GM12878 (cell line): Measurements from ENCODE around the gene MSH5.

Source experiments
- BCLAF1 ChIP-seq: fragments of 450-650 bp; IDR thresholded peaks from 2 replicates; pipeline ENCODE4 v1.6.1; 2017; ENCODE audit warnings: antibody characterized with exemption, mild to moderate bottlenecking, moderate library complexity
- CTCF ChIP-seq, 3 experiments: IDR thresholded peaks in 2 of 3; conservative IDR thresholded peaks in 1 of 3; 2 replicates each; pipeline ENCODE4 v1.5.1; 2011; ENCODE audit warnings: low read depth in 3 of 3, low read length in 3 of 3, mild to moderate bottlenecking in 3 of 3, control low read depth in 2 of 3, moderate library complexity in 2 of 3, inconsistent platforms in 1 of 3, mixed read lengths in 1 of 3; ENCODE audit not compliant: control insufficient read depth in 2 of 3, insufficient read depth in 1 of 3; ENCODE audit errors: extremely low read depth in 1 of 3
- CUX1 ChIP-seq: IDR thresholded peaks from 2 replicates; pipeline ENCODE4 v1.6.1; 2012; ENCODE audit warnings: improper control_type of control experiment, low read depth, low read length; ENCODE audit not compliant: insufficient replicate concordance
- ELK1 ChIP-seq: IDR thresholded peaks from 2 replicates; pipeline ENCODE4 v1.6.1; 2012; ENCODE audit warnings: low read depth, low read length, improper control_type of control experiment
- ETV6 ChIP-seq, 2 experiments: fragments of 450-650 bp in 1 of 2; IDR thresholded peaks in 1 of 2; conservative IDR thresholded peaks in 1 of 2; 2 replicates each; pipeline ENCODE4 v1.6.1; 2014; ENCODE audit warnings: antibody characterized with exemption in 1 of 2, borderline replicate concordance in 1 of 2, low read depth in 1 of 2, mild to moderate bottlenecking in 1 of 2, moderate library complexity in 1 of 2
- EZH2 ChIP-seq: IDR thresholded peaks from 2 replicates; pipeline ENCODE4 v1.6.1; 2012; ENCODE audit warnings: low read depth, mild to moderate bottlenecking, control low read depth, inconsistent platforms, low read length, borderline replicate concordance; ENCODE audit not compliant: control insufficient read depth
- HCFC1 ChIP-seq: fragments of 150-350 bp; IDR thresholded peaks from 2 replicates; pipeline ENCODE4 v1.6.1; 2014; ENCODE audit warnings: low read length
- MXI1 ChIP-seq: fragments of 150-350 bp; IDR thresholded peaks from 2 replicates; pipeline ENCODE4 v1.6.1; 2011; ENCODE audit warnings: low read depth, mild to moderate bottlenecking, inconsistent platforms, low read length, improper control_type of control experiment
- MYC ChIP-seq: IDR thresholded peaks from 2 replicates; pipeline ENCODE4 v1.6.1; 2011; ENCODE audit warnings: mild to moderate bottlenecking, low read length, moderate library complexity, inconsistent platforms; ENCODE audit not compliant: insufficient read depth, insufficient replicate concordance, insufficient read length, severe bottlenecking
- NBN ChIP-seq: fragments of 450-650 bp; IDR thresholded peaks from 2 replicates; pipeline ENCODE4 v1.6.1; 2016
- SUZ12 ChIP-seq: fragments of 200-600 bp; sonication (generic); IDR thresholded peaks from one replicate; pipeline ENCODE4 v1.6.1; 2018; ENCODE audit warnings: antibody characterized with exemption, mild to moderate bottlenecking; ENCODE audit not compliant: unreplicated experiment
- ZBTB40 ChIP-seq: fragments of 450-650 bp; IDR thresholded peaks from 2 replicates; pipeline ENCODE4 v1.6.1; 2016; ENCODE audit warnings: mild to moderate bottlenecking, moderate library complexity, borderline replicate concordance

- TF ChIP-seq ZBTB40 (no peak), CTCF (IDR thresholded peaks at IDR 0.05 in 2 of 3, conservative IDR thresholded peaks at IDR 0.05 in 1 of 3; ENCODE audit: control insufficient read depth in 2 of 3, extremely low read depth in 1 of 3, insufficient read depth in 1 of 3, low read depth in 3 of 3, low read length in 3 of 3) (no peak), ELK1 (no peak), ETV6 (conservative IDR thresholded peaks at IDR 0.05 in 1 of 2, IDR thresholded peaks at IDR 0.05 in 1 of 2; ENCODE audit: borderline replicate concordance in 1 of 2, low read depth in 1 of 2) (no peak), NBN (no peak), SUZ12 (no peak), CUX1 (no peak), MYC (no peak), EZH2 (no peak), HCFC1 (no peak), MXI1 (no peak), BCLAF1 (no peak)
These were observed 18.5 kb downstream of the MSH5 start for GRCh38 chr6:31758281-31758680.
